Measurements from ENCODE around the gene STEAP2. TPM values are rescaled to one million over a fixed set of nuclear protein-coding genes. Genes with fewer than 3 reads are reported as not detected.

STEAP2 gene
- total RNA-seq, 1 experiment from 2014 or later: 10.1 TPM

GRCh38 chr7:90216771-90217170 lies 5.2 kb downstream of the STEAP2 start:
- H3K4me2 ChIP-seq: no peak overlapping the region
- peaks cover 6% of the 10 kb centered on the region; the same call in 1 of the 2 replicates for H3K4me1 ChIP-seq (replicated peaks; ENCODE audit: insufficient read depth)
- ChIA-PET POLR2A (ENCODE audit: unreplicated experiment) (no interaction called here), CTCF (no interaction called here)
- no peaks in the 10 kb centered on the region for H3K27me3 ChIP-seq (ENCODE audit: insufficient read depth, low read depth)
- H4K20me1 ChIP-seq (ENCODE audit: insufficient read depth): no peaks in the 10 kb centered on the region
- no peaks in the 10 kb centered on the region for H3K79me2 ChIP-seq (ENCODE audit: low read depth)
- no peaks in the 10 kb centered on the region for H3K36me3 ChIP-seq (ENCODE audit: low read depth)
- H2AFZ ChIP-seq: no peak overlapping the region
- DNase-seq: no peak
- no peaks in the 10 kb centered on the region for H3K9me3 ChIP-seq (ENCODE audit: insufficient read depth, low read depth)
- TF ChIP-seq EZH2 (IDR thresholded peaks at IDR 0.05; ENCODE audit: low read depth): no peak
- TF ChIP-seq, protein P1, sequence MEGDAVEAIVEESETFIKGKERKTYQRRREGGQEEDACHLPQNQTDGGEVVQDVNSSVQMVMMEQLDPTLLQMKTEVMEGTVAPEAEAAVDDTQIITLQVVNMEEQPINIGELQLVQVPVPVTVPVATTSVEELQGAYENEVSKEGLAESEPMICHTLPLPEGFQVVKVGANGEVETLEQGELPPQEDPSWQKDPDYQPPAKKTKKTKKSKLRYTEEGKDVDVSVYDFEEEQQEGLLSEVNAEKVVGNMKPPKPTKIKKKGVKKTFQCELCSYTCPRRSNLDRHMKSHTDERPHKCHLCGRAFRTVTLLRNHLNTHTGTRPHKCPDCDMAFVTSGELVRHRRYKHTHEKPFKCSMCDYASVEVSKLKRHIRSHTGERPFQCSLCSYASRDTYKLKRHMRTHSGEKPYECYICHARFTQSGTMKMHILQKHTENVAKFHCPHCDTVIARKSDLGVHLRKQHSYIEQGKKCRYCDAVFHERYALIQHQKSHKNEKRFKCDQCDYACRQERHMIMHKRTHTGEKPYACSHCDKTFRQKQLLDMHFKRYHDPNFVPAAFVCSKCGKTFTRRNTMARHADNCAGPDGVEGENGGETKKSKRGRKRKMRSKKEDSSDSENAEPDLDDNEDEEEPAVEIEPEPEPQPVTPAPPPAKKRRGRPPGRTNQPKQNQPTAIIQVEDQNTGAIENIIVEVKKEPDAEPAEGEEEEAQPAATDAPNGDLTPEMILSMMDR (conservative IDR thresholded peaks at IDR 0.05): no peak
- intact Hi-C loops (cut with micrococcal nuclease; ENCODE audit: unreplicated experiment): no loop called here
- H3K9me2 ChIP-seq (ENCODE audit: insufficient read depth): no peaks in the 10 kb centered on the region
- H3F3A ChIP-seq (ENCODE audit: insufficient read depth, low read depth): no peaks in the 10 kb centered on the region
- H3K27ac ChIP-seq: no peak overlapping the region
- no peak overlapping the region for H3K4me3 ChIP-seq
- BruUV-seq (replicated peaks): no TSS peak

GRCh38 chr7:90222390-90222789 lies 10.8 kb downstream of the STEAP2 start:
- H3K4me2 ChIP-seq: no peak overlapping the region
- H3K79me2 ChIP-seq (ENCODE audit: low read depth): no peaks in the 10 kb centered on the region
- no peaks in the 10 kb centered on the region for H3K9me3 ChIP-seq (ENCODE audit: insufficient read depth, low read depth)
- no peaks in the 10 kb centered on the region for H4K20me1 ChIP-seq (ENCODE audit: insufficient read depth)
- H2AFZ ChIP-seq: no peak overlapping the region
- ChIA-PET POLR2A (ENCODE audit: unreplicated experiment) (no interaction called here), CTCF (no interaction called here)
- H3K27me3 ChIP-seq (ENCODE audit: insufficient read depth, low read depth): no peaks in the 10 kb centered on the region
- no TSS peak for BruUV-seq (replicated peaks)
- H3K4me3 ChIP-seq: no peak overlapping the region
- TF ChIP-seq, protein P1 (conservative IDR thresholded peaks at IDR 0.05): no peak
- TF ChIP-seq EZH2 (IDR thresholded peaks at IDR 0.05; ENCODE audit: low read depth): no peak
- H3K27ac ChIP-seq: no peak overlapping the region
- intact Hi-C loops (cut with micrococcal nuclease; ENCODE audit: unreplicated experiment): no loop called here
- no peaks in the 10 kb centered on the region for H3K4me1 ChIP-seq (replicated peaks; ENCODE audit: insufficient read depth)
- no peaks in the 10 kb centered on the region for H3F3A ChIP-seq (ENCODE audit: insufficient read depth, low read depth)
- H3K9me2 ChIP-seq (ENCODE audit: insufficient read depth): no peaks in the 10 kb centered on the region
- no peaks in the 10 kb centered on the region for H3K36me3 ChIP-seq (ENCODE audit: low read depth)
- no peak for DNase-seq

DNA sequence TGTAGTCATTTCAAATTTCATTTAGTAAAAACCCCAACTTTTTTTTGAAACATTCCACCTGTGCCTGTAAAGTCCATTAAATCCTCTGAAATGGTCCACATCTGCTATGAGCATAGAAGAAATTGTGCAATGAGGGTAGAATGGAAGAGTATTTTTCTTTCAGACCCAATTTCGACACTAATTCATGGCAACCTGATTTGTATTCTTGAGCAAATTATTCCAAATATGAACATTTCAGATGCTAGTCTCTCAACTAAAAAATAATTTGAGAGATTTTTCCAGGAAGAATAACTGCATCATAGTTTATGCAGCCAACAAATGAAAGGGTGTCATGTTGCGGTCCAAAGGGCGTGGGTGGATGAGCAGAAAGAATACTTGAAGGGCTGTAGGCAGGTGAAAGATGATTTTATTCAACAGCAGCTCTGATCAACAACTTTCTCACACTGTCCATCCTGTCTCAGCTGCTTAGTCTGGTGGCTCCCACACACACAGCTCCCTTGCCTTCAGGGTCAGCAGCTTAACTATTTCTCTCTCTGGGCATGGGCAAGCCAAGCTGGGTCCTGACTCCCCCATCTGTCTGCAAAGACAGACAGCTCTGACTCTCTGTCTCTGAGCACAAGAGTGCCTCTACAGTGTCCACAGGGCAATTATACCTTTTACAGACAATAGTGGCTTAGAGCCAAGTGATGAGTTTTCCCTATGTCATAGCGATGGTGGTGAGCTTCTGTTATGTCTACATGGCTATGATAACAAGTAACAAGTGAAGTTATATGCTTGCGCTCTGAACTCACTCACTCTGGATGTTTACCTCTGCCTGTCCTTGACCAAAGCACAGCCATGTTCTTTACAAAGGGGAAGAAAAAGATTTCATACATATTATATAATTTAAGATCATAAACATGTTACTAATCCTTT lies 11.5 kb downstream of the STEAP2 start:
- Histone ChIP-seq H3K4me2 (no peak overlapping the region), H3K79me2 (ENCODE audit: low read depth) (no peaks in the 10 kb centered on the region), H3F3A (ENCODE audit: insufficient read depth, low read depth) (no peaks in the 10 kb centered on the region), H4K20me1 (ENCODE audit: insufficient read depth) (no peaks in the 10 kb centered on the region), H3K36me3 (ENCODE audit: low read depth) (no peaks in the 10 kb centered on the region), H3K4me1 (replicated peaks; ENCODE audit: insufficient read depth) (no peaks in the 10 kb centered on the region), H3K4me3 (no peak overlapping the region), H3K9me2 (ENCODE audit: insufficient read depth) (no peaks in the 10 kb centered on the region), H2AFZ (no peak overlapping the region), H3K9me3 (ENCODE audit: insufficient read depth, low read depth) (no peaks in the 10 kb centered on the region), H3K27me3 (ENCODE audit: insufficient read depth, low read depth) (no peaks in the 10 kb centered on the region), H3K27ac (no peak overlapping the region)
- ChIA-PET CTCF (no interaction called here), POLR2A (ENCODE audit: unreplicated experiment) (no interaction called here)
- TF ChIP-seq EZH2 (IDR thresholded peaks at IDR 0.05; ENCODE audit: low read depth): no peak
- TF ChIP-seq, protein P1 (conservative IDR thresholded peaks at IDR 0.05): no peak
- DNase-seq: no peak
- intact Hi-C loops (cut with micrococcal nuclease; ENCODE audit: unreplicated experiment): no loop called here
- BruUV-seq (replicated peaks): no TSS peak

Measured in PC-9 (cell line).